ENCODE data around the gene CELA1.

GRCh38 chr12:51349026-51349425, 2.5 kb upstream of the CELA1 start:
- TF ChIP-seq EZH2 (IDR thresholded peaks at IDR 0.05; ENCODE audit: insufficient read depth, poor library complexity, severe bottlenecking) (no peak), EZH2phosphoT487 (IDR thresholded peaks at IDR 0.05; ENCODE audit: insufficient read depth, low read depth) (no peak)
